GM12864 (cell line): Measurements from ENCODE around the gene DSCAML1.

Experiments
- DNase-seq: peaks from one replicate; pipeline ENCODE4 v3.0.0-alpha.2; 2011; ENCODE audit warnings: low read depth
- H3K4me3 ChIP-seq: 2 replicates; pipeline ENCODE4 v1.5.1; 2011; ENCODE audit warnings: mild to moderate bottlenecking, low read depth, low read length, control low read depth
- TF ChIP-seq, protein P1 (sequence below): IDR thresholded peaks from 2 replicates; pipeline ENCODE4 v1.5.1; 2011; ENCODE audit warnings: low read depth, mild to moderate bottlenecking, moderate library complexity, low read length, control low read depth, inconsistent platforms; ENCODE audit errors: missing control alignments

Gene DSCAML1

DNA sequence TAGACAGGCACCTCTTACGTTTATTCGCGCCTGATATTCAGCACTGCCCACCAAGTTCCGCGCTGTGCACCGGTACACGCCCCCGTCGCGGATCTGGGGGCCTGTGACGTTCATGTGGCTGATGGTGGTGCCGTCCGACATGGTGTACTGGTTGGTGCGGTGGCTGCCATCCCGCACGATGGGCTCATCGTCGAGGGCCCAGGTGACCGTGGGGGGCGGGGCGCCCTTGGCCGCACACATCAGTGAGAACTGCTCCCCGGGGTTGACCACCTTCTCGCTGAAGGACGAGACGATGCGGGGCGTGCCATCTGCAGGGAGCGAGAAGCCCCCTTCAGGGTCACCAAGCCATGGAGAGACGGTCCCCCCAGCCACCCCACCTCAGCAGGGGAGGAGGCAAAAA is 278.6 kb downstream of the DSCAML1 start:
- H3K4me3 ChIP-seq = no peak overlapping the region
- TF ChIP-seq, protein P1, sequence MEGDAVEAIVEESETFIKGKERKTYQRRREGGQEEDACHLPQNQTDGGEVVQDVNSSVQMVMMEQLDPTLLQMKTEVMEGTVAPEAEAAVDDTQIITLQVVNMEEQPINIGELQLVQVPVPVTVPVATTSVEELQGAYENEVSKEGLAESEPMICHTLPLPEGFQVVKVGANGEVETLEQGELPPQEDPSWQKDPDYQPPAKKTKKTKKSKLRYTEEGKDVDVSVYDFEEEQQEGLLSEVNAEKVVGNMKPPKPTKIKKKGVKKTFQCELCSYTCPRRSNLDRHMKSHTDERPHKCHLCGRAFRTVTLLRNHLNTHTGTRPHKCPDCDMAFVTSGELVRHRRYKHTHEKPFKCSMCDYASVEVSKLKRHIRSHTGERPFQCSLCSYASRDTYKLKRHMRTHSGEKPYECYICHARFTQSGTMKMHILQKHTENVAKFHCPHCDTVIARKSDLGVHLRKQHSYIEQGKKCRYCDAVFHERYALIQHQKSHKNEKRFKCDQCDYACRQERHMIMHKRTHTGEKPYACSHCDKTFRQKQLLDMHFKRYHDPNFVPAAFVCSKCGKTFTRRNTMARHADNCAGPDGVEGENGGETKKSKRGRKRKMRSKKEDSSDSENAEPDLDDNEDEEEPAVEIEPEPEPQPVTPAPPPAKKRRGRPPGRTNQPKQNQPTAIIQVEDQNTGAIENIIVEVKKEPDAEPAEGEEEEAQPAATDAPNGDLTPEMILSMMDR = no peak
- no peak for DNase-seq

DNA sequence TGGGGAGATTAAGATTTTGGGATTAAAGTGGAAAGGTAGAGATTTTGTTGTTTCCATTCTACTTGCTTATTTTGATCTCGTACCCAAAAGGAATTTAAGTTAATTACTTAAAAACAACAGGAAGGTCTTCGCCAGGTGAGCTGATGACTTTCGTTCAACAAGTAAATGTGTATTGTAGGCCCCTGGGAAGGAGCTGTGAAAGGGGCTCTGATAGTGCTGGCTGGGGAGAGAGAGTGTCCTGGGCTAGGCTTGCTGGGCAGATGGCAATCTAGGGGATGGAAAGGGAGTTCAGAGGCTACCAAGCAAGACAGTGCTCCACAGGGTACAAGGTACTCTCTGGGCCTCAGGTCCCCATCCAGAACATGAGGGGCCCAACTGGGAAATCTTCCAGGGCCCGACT is 279.9 kb downstream of the DSCAML1 start:
- DNase-seq = no peak
- TF ChIP-seq, protein P1 = no peak
- H3K4me3 ChIP-seq = no peak overlapping the region

DNA sequence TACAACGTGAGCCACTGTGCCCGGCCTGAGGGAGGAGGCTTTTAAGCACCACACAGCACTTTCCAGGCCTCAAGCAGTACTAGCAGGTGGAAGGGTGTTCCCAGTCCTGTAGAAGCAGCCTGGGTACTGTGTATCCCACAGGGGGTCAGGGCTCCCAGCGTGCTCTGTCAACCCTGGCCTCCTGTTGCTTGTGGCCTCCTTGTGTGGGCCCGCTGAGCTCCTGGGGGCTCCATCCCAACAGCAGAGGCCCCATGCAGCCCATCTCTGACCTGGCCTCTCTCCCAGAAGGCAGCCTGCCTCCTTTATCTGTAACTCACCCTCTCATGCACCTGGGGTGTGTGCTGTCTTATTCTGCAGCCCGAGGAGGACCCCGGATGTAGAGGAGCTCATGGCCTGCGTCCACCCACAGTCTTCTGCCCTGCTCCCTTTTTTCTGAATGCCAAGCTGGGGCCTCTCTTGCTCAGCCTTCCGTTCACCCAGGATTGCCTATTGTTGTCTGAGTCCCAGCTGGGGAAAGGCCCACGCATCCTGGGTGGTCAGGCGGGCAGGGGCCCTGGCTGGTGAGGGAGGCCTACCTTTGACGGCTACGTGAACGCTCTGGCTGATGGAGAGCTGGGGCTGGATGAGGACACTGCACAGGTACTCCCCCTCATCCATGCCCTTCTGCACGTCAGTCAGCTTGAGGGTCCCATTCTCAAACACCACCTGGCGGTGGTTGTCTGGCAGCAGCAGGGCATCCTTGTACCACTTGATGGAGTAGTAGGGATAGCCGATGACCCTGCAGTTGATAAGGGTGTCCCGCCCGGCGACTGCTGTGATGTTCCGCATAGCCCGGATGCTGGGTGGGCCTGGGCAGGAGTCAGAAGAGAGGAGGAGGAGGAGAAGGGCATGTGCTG is 280.9 kb downstream of the DSCAML1 start:
- H3K4me3 ChIP-seq = no peak overlapping the region
- DNase-seq = no peak
- TF ChIP-seq, protein P1 = no peak

DNA sequence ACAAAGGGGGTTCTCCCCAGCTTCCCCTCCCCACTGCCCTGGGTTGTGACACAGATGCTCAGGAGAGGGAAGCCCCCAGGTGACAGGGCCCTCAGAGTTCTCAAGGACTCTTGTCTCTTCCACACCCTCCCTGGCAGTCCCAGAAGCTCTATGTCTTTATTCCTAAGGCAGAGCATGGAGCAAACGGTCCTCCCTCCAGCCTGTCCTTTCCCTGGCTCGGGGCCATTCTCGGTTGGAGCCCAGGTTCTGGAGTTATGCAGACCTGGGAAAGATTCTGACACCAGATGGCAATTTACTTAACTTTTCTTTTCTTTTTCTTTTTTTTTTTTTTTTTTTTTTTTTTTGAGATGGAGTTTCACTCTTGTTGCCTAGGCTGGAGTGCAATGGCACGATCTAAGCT is 282.8 kb downstream of the DSCAML1 start:
- DNase-seq = no peak
- H3K4me3 ChIP-seq = no peak overlapping the region
- TF ChIP-seq, protein P1 = no peak

DNA sequence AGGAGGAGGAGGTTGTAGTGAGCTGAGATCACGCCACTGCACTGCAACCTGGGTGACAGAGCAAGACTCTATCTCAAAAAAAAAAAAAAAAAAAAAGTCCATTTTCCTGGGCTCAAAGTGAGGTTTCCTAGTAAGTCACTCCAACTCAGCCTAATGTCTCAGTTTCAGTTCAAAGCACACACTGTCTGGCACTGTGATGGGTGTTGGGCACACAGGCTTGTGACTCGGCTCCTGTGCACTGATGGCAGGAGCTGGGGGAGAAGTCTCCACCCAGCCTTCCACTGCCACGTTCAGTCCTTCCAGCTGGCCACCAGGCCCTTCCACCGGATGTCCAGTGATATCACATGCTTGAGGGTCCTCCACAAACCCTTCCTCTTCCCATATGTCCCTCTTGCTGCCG is 283.4 kb downstream of the DSCAML1 start:
- no peak for DNase-seq
- no peak overlapping the region for H3K4me3 ChIP-seq
- TF ChIP-seq, protein P1 = no peak

DNA sequence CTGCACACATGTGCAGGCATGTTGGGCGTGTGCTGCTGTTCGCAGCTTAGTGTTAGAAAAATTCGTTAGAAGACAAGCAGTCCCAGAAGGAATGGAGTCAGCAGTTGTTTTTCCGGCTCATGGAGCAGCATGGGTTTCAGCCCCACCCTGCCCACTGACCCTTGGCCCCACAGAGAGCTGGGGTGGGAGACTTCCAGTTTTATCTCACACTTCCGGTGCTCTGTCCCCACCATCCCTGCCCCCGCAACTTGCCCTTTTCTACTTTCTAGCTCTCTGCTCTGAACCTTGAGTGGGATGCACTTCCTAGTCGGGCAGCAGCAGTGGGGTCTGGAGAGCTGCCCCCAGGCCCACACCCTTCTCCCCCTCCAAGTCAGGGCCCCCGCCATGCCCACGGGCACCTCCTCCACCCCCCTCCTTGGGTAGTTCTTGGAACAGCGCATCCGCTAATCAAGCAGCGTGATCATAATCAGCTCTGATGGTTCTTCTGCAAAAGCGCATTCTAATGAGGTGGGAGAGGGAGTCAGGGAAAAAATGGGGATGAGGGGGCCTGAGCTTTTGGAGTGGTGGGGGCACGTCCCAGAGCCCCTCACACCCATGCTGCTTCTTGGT is 285.0 kb downstream of the DSCAML1 start:
- TF ChIP-seq, protein P1 = no peak
- H3K4me3 ChIP-seq = no peak overlapping the region
- no peak for DNase-seq

DNA sequence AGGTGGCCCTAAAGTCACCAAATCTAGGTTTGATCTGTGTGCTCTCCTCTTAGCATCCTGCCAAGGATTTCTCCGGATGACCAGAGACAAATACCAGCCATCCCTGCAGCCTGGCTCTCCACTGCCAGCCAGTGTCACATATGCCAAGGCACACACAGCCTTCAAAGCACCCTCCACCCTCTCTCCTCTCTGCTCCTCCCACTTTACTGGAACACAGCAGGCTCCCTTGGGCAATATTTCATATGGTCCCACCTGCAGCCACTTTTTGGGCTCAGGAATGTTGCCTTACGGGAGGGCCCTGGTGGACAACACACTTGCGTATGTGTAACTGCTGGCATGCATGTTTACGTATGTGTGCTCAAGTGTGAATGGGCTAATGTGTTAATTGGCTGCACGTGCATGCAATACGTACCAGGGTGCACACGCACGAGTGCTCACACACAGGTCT is 285.5 kb downstream of the DSCAML1 start:
- no peak for DNase-seq
- no peak overlapping the region for H3K4me3 ChIP-seq
- TF ChIP-seq, protein P1 = no peak
